HCT116 (cell line): ENCODE measurements around the gene MRPS21. TPM values are rescaled to one million over a fixed set of nuclear protein-coding genes. Genes with fewer than 3 reads are reported as not detected.

Experiments used
- ATAC-seq: fragments of 200-7000 bp; cut with Tn5 transposase; 2 replicates; pipeline ENCODE4 v1.9.1; 2020; ENCODE audit warnings: mild to moderate bottlenecking, moderate library complexity
- BruUV-seq: library from RNA; stranded (reverse); fragments of 400-500 nt; replicated peaks from 2 replicates; lab custom pipeline; 2021; lab: Mats Ljungman, UMichigan
- CTCF ChIA-PET: fragments of 300-600 bp; sonication (Branson Sonifier 250); formaldehyde crosslinking; loops from one replicate; lab custom pipeline; 2021; ENCODE audit warnings: antibody characterized with exemption; lab: Charles Lee
- POLR2A ChIA-PET: fragments of 300-600, 350-600 bp; sonication (Branson Sonifier 250); formaldehyde crosslinking; loops from one replicate; lab custom pipeline; 2021; ENCODE audit warnings: antibody characterized with exemption; lab: Charles Lee
- RAD21 ChIA-PET, 2 experiments: fragments of 300-600 bp; sonication (Branson Sonifier 250); formaldehyde crosslinking; loops; one replicate each; lab custom pipeline; 2023; ENCODE audit warnings: low total read pairs in 2 of 2; ENCODE audit not compliant: uncharacterized antibody in 2 of 2, unreplicated experiment in 2 of 2, low non-redundant PET in 1 of 2; lab: Charles Lee
- DNase-seq: peaks from one replicate; pipeline ENCODE4 v3.0.0-alpha.2; 2010; ENCODE audit warnings: low read depth, low spot score
- H2AFZ ChIP-seq: fragments of 200-600 bp; shearing (Covaris generic), sonication (generic); 2 replicates; pipeline ENCODE4 v1.6.1; 2017; ENCODE audit warnings: low read depth, mixed run types, mixed read lengths, antibody characterized with exemption, low read length; ENCODE audit not compliant: poor library complexity, severe bottlenecking
- H3K27ac ChIP-seq: 2 replicates; pipeline ENCODE4 v1.5.1; 2012; ENCODE audit warnings: low read depth, low read length
- H3K27me3 ChIP-seq: fragments of 200-600 bp; sonication (generic); 2 replicates; pipeline ENCODE4 v1.6.1; 2016; ENCODE audit warnings: mixed run types, low read length, mixed read lengths; ENCODE audit not compliant: insufficient read depth
- H3K36me3 ChIP-seq, 2 experiments: fragments of 200-500 bp in 1 of 2; fragments of 200-600 bp in 1 of 2; sonication (Bioruptor generic) in 1 of 2; sonication (generic) in 1 of 2; 2 replicates each; pipeline versions ENCODE4 v1.5.1 to v1.6.1; 2014 to 2016; ENCODE audit warnings: low read length in 2 of 2, inconsistent platforms in 1 of 2, mixed read lengths in 1 of 2, mixed run types in 1 of 2; ENCODE audit not compliant: insufficient read depth in 2 of 2, control insufficient read depth in 1 of 2
- H3K4me1 ChIP-seq, 2 experiments: fragments of 200-600 bp in 1 of 2; sonication (generic) in 1 of 2; 2 replicates each; pipeline versions ENCODE4 v1.5.1 to v1.6.1; 2012 to 2017; ENCODE audit warnings: low read length in 2 of 2, inconsistent platforms in 1 of 2, mild to moderate bottlenecking in 1 of 2, mixed read lengths in 1 of 2, mixed run types in 1 of 2, moderate library complexity in 1 of 2; ENCODE audit not compliant: insufficient read depth in 2 of 2, control insufficient read depth in 1 of 2
- H3K4me2 ChIP-seq: fragments of 200-600 bp; sonication (generic); 2 replicates; pipeline ENCODE4 v1.6.1; 2017; ENCODE audit warnings: mixed run types, low read length, mixed read lengths
- H3K4me3 ChIP-seq, 2 experiments: fragments of 200-600 bp in 1 of 2; sonication (generic) in 1 of 2; replicated peaks in 1 of 2; 2 replicates each; pipeline ENCODE4 v1.5.1; 2011 to 2016; ENCODE audit warnings: low read length in 2 of 2, control low read depth in 1 of 2, low read depth in 1 of 2, mild to moderate bottlenecking in 1 of 2, mixed read lengths in 1 of 2, mixed run types in 1 of 2
- H3K79me2 ChIP-seq: fragments of 200-600 bp; sonication (generic); 2 replicates; pipeline ENCODE4 v1.6.1; 2017; ENCODE audit warnings: mild to moderate bottlenecking, mixed run types, low read length, moderate library complexity, mixed read lengths; ENCODE audit not compliant: insufficient read depth
- H3K9ac ChIP-seq: fragments of 200-600 bp; sonication (generic); 2 replicates; pipeline ENCODE4 v1.6.1; 2016; ENCODE audit warnings: low read length, mixed read lengths
- H3K9me2 ChIP-seq: fragments of 200-600 bp; sonication (generic), shearing (Covaris generic); 2 replicates; pipeline ENCODE4 v1.6.1; 2017; ENCODE audit warnings: mixed run types, mild to moderate bottlenecking, moderate library complexity; ENCODE audit not compliant: insufficient read depth
- H3K9me3 ChIP-seq, 2 experiments: fragments of 200-500 bp in 1 of 2; fragments of 200-600 bp in 1 of 2; sonication (Bioruptor generic) in 1 of 2; sonication (generic) in 1 of 2; 2 replicates each; pipeline ENCODE4 v1.6.1; 2014 to 2017; ENCODE audit warnings: low read length in 2 of 2, mixed read lengths in 2 of 2, inconsistent platforms in 1 of 2, low read depth in 1 of 2, mild to moderate bottlenecking in 1 of 2, mixed run types in 1 of 2, moderate library complexity in 1 of 2; ENCODE audit not compliant: control insufficient read depth in 1 of 2, insufficient read depth in 1 of 2
- H4K20me1 ChIP-seq: fragments of 200-600 bp; sonication (generic), shearing (Covaris generic); 2 replicates; pipeline ENCODE4 v1.6.1; 2017; ENCODE audit warnings: mixed run types, mild to moderate bottlenecking, moderate library complexity; ENCODE audit not compliant: insufficient read depth
- POLR2A ChIP-seq: IDR thresholded peaks from 2 replicates; pipeline ENCODE4 v1.7.0; 2011; ENCODE audit warnings: borderline replicate concordance; ENCODE audit not compliant: insufficient read depth, insufficient read length; ENCODE audit errors: extremely low read depth
- POLR2AphosphoS5 ChIP-seq: IDR thresholded peaks from 2 replicates; pipeline ENCODE4 v1.6.1; 2011; ENCODE audit warnings: mild to moderate bottlenecking, low read depth, low read length, moderate library complexity
- TCF7L2 ChIP-seq: IDR thresholded peaks from 2 replicates; pipeline ENCODE4 v1.7.0; 2011; ENCODE audit warnings: borderline replicate concordance, inconsistent platforms; ENCODE audit not compliant: insufficient read depth, insufficient read length; ENCODE audit errors: extremely low read depth
- intact Hi-C: fragments of 100-400 bp; cut with micrococcal nuclease; formaldehyde crosslinking; loops from 2 replicates; pipeline ENCODE4 v1.10.0; 2022
- total RNA-seq: library from RNA; stranded (reverse); gene quantifications from one replicate; pipeline ENCODE4 v1.2.1, GENCODE V29; 2021; ENCODE audit not compliant: unreplicated experiment
- TF ChIP-seq, protein P1 (sequence below): IDR thresholded peaks from 2 replicates; pipeline ENCODE4 v1.6.1; 2012
- TF ChIP-seq, protein P2 (sequence below): IDR thresholded peaks from 2 replicates; pipeline ENCODE4 v1.6.1; 2011; ENCODE audit warnings: mild to moderate bottlenecking, low read length, moderate library complexity; ENCODE audit not compliant: insufficient replicate concordance; ENCODE audit errors: extremely low read depth

MRPS21 gene
- total RNA-seq, 1 experiment from 2014 or later, result 96.9 TPM

DNA sequence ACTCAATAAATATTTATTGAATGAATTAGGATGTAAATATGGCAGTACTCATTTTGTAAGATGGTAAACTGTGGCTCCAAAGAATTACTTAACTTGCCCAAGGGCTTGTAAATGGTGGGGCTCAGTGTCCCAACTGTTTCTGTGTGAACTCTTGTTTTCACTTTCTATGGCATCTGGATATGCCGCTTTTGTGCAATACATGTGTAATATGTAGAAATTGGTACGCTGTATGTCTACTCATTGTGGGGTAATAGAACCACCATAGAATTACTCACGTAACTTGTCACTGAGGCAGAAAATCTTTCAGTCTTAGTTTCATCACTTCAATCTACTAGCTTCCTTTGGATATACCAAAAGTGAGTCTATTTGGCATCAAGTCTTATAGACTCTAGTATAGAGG is 28.6 kb downstream of the MRPS21 start (continued):
- TF ChIP-seq, protein P1, sequence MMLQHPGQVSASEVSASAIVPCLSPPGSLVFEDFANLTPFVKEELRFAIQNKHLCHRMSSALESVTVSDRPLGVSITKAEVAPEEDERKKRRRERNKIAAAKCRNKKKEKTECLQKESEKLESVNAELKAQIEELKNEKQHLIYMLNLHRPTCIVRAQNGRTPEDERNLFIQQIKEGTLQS, result no peak
- TF ChIP-seq POLR2A, result no peak

DNA sequence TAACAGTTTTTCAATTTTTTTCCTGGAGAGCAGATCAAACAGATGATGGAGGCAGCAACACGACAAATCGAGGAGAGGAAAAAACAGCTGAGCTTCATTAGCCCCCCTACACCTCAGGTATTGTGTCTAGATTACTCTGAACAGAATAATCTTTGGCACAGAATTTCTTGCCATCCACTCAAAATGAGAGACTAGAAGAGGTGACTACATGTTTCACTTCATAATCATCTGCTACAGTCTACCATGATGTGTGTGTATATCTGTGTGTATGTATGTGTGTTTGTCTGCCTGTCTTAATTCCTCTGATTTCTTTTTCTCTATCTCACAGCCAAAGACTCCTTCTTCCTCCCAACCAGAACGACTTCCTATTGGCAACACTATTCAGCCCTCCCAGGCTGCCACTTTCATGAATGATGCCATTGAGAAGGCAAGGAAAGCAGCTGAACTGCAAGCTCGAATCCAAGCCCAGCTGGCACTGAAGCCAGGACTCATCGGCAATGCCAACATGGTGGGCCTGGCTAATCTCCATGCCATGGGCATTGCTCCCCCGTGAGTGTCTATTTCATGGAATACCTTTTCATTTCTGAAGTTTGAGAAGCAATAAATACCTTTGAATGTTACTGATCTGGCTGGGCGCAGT is 39.1 kb downstream of the MRPS21 start:
- TF ChIP-seq, protein P2, sequence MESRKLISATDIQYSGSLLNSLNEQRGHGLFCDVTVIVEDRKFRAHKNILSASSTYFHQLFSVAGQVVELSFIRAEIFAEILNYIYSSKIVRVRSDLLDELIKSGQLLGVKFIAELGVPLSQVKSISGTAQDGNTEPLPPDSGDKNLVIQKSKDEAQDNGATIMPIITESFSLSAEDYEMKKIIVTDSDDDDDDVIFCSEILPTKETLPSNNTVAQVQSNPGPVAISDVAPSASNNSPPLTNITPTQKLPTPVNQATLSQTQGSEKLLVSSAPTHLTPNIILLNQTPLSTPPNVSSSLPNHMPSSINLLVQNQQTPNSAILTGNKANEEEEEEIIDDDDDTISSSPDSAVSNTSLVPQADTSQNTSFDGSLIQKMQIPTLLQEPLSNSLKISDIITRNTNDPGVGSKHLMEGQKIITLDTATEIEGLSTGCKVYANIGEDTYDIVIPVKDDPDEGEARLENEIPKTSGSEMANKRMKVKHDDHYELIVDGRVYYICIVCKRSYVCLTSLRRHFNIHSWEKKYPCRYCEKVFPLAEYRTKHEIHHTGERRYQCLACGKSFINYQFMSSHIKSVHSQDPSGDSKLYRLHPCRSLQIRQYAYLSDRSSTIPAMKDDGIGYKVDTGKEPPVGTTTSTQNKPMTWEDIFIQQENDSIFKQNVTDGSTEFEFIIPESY, result no peak
- TF ChIP-seq POLR2AphosphoS5 (no peak), TCF7L2 (no peak)
- TF ChIP-seq, protein P1, result no peak
- Histone ChIP-seq H3K27me3 (no peaks in the 10 kb centered on the region), H2AFZ (no peak overlapping the region), H3K27ac (no peak overlapping the region), H3K9ac (no peak overlapping the region), H4K20me1 (no peaks in the 10 kb centered on the region), H3K36me3 (peaks cover 41 to 64% of the 10 kb centered on the region in 2 experiments), H3K4me1 (no peaks in the 10 kb centered on the region), H3K79me2 (peaks cover 26% of the 10 kb centered on the region; the same call in 1 of the 2 replicates), H3K4me2 (no peak overlapping the region), H3K9me2 (no peaks in the 10 kb centered on the region), H3K4me3 (no peak overlapping the region), H3K9me3 (no peaks in the 10 kb centered on the region)
- ATAC-seq (no peak), DNase-seq (no peak)
- intact Hi-C loops, result no loop called here
- no TSS peak for BruUV-seq
- RAD21 ChIA-PET, result no interaction called here
- POLR2A ChIA-PET, result no interaction called here
- CTCF ChIA-PET, result no interaction called here
